ENCODE data around the gene KIF22. TPM values are rescaled to one million over a fixed set of nuclear protein-coding genes. Genes with fewer than 3 reads are reported as not detected.

KIF22 gene
- total RNA-seq, 1 donor from 2014 or later = 33.4 TPM

GRCh38 chr16:29849505-29849904, 59.0 kb downstream of the KIF22 start:
- H3K4me3 ChIP-seq (ENCODE audit: low read length in 3 of 3) = no peak overlapping the region
- H3K27me3 ChIP-seq (ENCODE audit: control insufficient read depth in 3 of 3, insufficient read depth in 3 of 3, low read length in 3 of 3) = no peaks in the 10 kb centered on the region
- no peak overlapping the region for H3K9ac ChIP-seq (ENCODE audit: low read depth in 1 of 3, low read length in 3 of 3)
- H3K9me3 ChIP-seq (ENCODE audit: control insufficient read depth in 3 of 3, low read length in 3 of 3) = no peaks in the 10 kb centered on the region
- peaks cover 18 to 29% (median 24%) of the 10 kb centered on the region in 3 donors for H3K36me3 ChIP-seq (ENCODE audit: control insufficient read depth in 3 of 3, insufficient read depth in 3 of 3, low read length in 3 of 3)
- H3K27ac ChIP-seq (ENCODE audit: low read depth, low read length) = no peak overlapping the region
- H3K4me1 ChIP-seq (ENCODE audit: control insufficient read depth in 3 of 3, insufficient read depth in 3 of 3, low read length in 3 of 3) = no peaks in the 10 kb centered on the region

GRCh38 chr16:29850998-29851397, 60.4 kb downstream of the KIF22 start:
- no peak overlapping the region for H3K4me3 ChIP-seq (ENCODE audit: low read length in 3 of 3)
- no peak overlapping the region for H3K9ac ChIP-seq (ENCODE audit: low read depth in 1 of 3, low read length in 3 of 3)
- H3K36me3 ChIP-seq (ENCODE audit: control insufficient read depth in 3 of 3, insufficient read depth in 3 of 3, low read length in 3 of 3) = peaks cover 10 to 16% (median 14%) of the 10 kb centered on the region in 3 donors
- no peaks in the 10 kb centered on the region for H3K27me3 ChIP-seq (ENCODE audit: control insufficient read depth in 3 of 3, insufficient read depth in 3 of 3, low read length in 3 of 3)
- no peak overlapping the region for H3K27ac ChIP-seq (ENCODE audit: low read depth, low read length)
- H3K4me1 ChIP-seq (ENCODE audit: control insufficient read depth in 3 of 3, insufficient read depth in 3 of 3, low read length in 3 of 3) = no peaks in the 10 kb centered on the region
- no peaks in the 10 kb centered on the region for H3K9me3 ChIP-seq (ENCODE audit: control insufficient read depth in 3 of 3, low read length in 3 of 3)

- Histone ChIP-seq H3K27me3 (ENCODE audit: control insufficient read depth in 3 of 3, insufficient read depth in 3 of 3, low read length in 3 of 3) (no peaks in the 10 kb centered on the region), H3K9ac (ENCODE audit: low read depth in 1 of 3, low read length in 3 of 3) (no peak overlapping the region), H3K36me3 (ENCODE audit: control insufficient read depth in 3 of 3, insufficient read depth in 3 of 3, low read length in 3 of 3) (peaks cover 0 to 3% (median 2%) of the 10 kb centered on the region in 3 donors), H3K4me1 (ENCODE audit: control insufficient read depth in 3 of 3, insufficient read depth in 3 of 3, low read length in 3 of 3) (peaks cover 0 to 3% (median 0%) of the 10 kb centered on the region in 3 donors), H3K9me3 (ENCODE audit: control insufficient read depth in 3 of 3, low read length in 3 of 3) (no peaks in the 10 kb centered on the region), H3K4me3 (ENCODE audit: low read length in 3 of 3) (peak overlapping the region in 1 of 3 donors; percentile 24), H3K27ac (ENCODE audit: low read depth, low read length) (no peak overlapping the region)
Measured at GRCh38 chr16:29852654-29853053, 62.1 kb downstream of the KIF22 start.

DNA sequence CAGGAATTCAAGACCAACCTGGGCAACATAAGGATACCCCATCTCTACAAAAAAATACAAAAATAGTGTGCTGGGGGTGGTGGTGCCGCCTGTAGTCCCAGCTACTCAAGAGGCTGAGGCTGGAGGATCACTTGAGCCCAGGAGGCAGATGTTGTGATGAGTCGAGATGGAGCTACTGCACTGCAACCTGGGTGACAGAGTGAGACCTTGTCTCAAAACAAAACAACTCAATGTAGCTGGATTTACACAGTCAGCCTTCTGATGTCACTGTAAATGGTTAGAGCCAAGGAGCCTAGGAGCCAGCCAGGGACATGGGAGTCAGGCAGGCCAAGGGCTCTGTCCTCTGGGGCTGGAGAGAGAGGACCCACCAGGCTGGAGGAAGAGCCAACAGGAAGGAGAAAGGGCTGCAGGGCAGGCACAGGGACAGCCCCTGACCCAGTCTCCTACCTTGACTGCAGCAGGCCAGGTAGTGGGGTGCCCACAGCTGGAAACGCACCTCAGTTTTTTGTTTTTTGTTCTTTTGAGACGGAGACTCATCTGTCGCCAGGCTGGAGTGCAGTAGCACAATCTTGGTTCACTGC, 64.1 kb downstream of the KIF22 start:
- Histone ChIP-seq H3K4me1 (ENCODE audit: control insufficient read depth in 3 of 3, insufficient read depth in 3 of 3, low read length in 3 of 3) (peaks cover 0 to 3% (median 0%) of the 10 kb centered on the region in 3 donors), H3K4me3 (ENCODE audit: low read length in 3 of 3) (no peak overlapping the region), H3K27me3 (ENCODE audit: control insufficient read depth in 3 of 3, insufficient read depth in 3 of 3, low read length in 3 of 3) (no peaks in the 10 kb centered on the region), H3K27ac (ENCODE audit: low read depth, low read length) (no peak overlapping the region), H3K9ac (ENCODE audit: low read depth in 1 of 3, low read length in 3 of 3) (no peak overlapping the region), H3K36me3 (ENCODE audit: control insufficient read depth in 3 of 3, insufficient read depth in 3 of 3, low read length in 3 of 3) (peaks cover 10 to 16% (median 11%) of the 10 kb centered on the region in 3 donors), H3K9me3 (ENCODE audit: control insufficient read depth in 3 of 3, low read length in 3 of 3) (no peaks in the 10 kb centered on the region)

Small RNAs within 50 kb of the gene (small RNA-seq; reads per million reads assigned to genes)
- gene AC009133.6 (not detected), gene AC120114.4 (not detected)

Other genes with a start within 250 kb of the KIF22 start
- gene SPN, start 127.5 kb upstream of the KIF22 start, total RNA-seq = 1.0 TPM
- 34.4 TPM for gene QPRT, start 111.6 kb upstream of the KIF22 start, total RNA-seq
- 1.0 TPM for gene C16orf54, start 44.8 kb upstream of the KIF22 start, total RNA-seq
- not detected for gene ZG16, start 12.5 kb upstream of the KIF22 start, total RNA-seq
- gene MAZ, start 15.8 kb downstream of the KIF22 start, total RNA-seq = 141 TPM
- 0.52 TPM for gene PRRT2, start 21.4 kb downstream of the KIF22 start, total RNA-seq
- gene PAGR1, start 25.4 kb downstream of the KIF22 start, total RNA-seq = 8.9 TPM
- 28.2 TPM for gene MVP, start 29.7 kb downstream of the KIF22 start, total RNA-seq
- gene CDIPT, start 72.5 kb downstream of the KIF22 start, total RNA-seq = 24.5 TPM
- gene SEZ6L2, start 108.8 kb downstream of the KIF22 start, total RNA-seq = 2.1 TPM
- gene ASPHD1, start 109.7 kb downstream of the KIF22 start, total RNA-seq = not detected
- gene KCTD13, start 135.5 kb downstream of the KIF22 start, total RNA-seq = 4.2 TPM
- gene TMEM219, start 171.3 kb downstream of the KIF22 start, total RNA-seq = 35.0 TPM
- gene TAOK2, start 183.1 kb downstream of the KIF22 start, total RNA-seq = 35.0 TPM
- 9.4 TPM for gene HIRIP3, start 204.9 kb downstream of the KIF22 start, total RNA-seq
- gene INO80E, start 205.5 kb downstream of the KIF22 start, total RNA-seq = 12.5 TPM
- 0.52 TPM for gene DOC2A, start 220.3 kb downstream of the KIF22 start, total RNA-seq
- not detected for gene C16orf92, start 232.4 kb downstream of the KIF22 start, total RNA-seq
- 0.52 TPM for gene TLCD3B, start 240.5 kb downstream of the KIF22 start, total RNA-seq